Measurements from ENCODE around the gene SEC14L3.

SEC14L3 gene

DNA sequence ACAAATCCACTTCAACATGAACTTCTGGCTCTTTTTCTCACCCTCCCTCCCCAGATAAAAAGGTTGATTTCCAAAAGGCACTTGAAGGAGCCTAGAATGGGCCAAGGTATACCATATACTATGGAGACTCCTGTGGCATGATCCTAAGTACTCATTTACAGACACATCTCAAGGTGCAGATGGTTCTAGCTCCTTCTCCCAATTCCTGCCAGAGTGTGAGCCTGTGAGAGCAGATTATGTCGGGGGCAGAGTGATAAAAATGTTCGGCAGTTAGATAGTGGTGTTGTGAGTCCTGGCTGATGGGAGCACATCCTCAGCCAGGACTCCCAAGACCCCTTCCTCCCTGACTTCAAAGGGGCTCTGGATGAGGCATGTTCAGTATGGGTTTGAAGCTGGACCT is 8.2 kb upstream of the SEC14L3 start:
- POLR2A ChIA-PET = no interaction called here
- H3K4me1 ChIP-seq (ENCODE audit: control insufficient read depth, insufficient read depth, low read length) = no peaks in the 10 kb centered on the region
- no peak for TF ChIP-seq ZFP69B (tag by site-specific recombination; IDR thresholded peaks at IDR 0.05)
- TF ChIP-seq, protein P1, sequence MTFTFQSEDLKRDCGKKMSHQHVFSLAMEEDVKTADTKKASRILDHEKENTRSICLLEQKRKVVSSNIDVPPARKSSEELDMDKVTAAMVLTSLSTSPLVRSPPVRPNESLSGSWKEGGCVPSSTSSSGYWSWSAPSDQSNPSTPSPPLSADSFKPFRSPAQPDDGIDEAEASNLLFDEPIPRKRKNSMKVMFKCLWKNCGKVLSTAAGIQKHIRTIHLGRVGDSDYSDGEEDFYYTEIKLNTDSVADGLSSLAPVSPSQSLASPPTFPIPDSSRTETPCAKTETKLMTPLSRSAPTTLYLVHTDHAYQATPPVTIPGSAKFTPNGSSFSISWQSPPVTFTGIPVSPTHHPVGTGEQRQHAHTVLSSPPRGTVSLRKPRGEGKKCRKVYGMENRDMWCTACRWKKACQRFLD (tag by site-specific recombination; IDR thresholded peaks at IDR 0.05) = no peak
- TF ChIP-seq, protein P2, sequence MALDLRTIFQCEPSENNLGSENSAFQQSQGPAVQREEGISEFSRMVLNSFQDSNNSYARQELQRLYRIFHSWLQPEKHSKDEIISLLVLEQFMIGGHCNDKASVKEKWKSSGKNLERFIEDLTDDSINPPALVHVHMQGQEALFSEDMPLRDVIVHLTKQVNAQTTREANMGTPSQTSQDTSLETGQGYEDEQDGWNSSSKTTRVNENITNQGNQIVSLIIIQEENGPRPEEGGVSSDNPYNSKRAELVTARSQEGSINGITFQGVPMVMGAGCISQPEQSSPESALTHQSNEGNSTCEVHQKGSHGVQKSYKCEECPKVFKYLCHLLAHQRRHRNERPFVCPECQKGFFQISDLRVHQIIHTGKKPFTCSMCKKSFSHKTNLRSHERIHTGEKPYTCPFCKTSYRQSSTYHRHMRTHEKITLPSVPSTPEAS (tag by site-specific recombination; IDR thresholded peaks at IDR 0.05) = no peak
- TF ChIP-seq ZNF777 (tag by site-specific recombination; IDR thresholded peaks at IDR 0.05; ENCODE audit: borderline replicate concordance) = no peak
- TF ChIP-seq, protein P3, sequence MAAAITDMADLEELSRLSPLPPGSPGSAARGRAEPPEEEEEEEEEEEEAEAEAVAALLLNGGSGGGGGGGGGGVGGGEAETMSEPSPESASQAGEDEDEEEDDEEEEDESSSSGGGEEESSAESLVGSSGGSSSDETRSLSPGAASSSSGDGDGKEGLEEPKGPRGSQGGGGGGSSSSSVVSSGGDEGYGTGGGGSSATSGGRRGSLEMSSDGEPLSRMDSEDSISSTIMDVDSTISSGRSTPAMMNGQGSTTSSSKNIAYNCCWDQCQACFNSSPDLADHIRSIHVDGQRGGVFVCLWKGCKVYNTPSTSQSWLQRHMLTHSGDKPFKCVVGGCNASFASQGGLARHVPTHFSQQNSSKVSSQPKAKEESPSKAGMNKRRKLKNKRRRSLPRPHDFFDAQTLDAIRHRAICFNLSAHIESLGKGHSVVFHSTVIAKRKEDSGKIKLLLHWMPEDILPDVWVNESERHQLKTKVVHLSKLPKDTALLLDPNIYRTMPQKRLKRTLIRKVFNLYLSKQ (tag by site-specific recombination; IDR thresholded peaks at IDR 0.05; ENCODE audit: borderline replicate concordance) = no peak
- no peak for TF ChIP-seq ZBTB8A (tag by site-specific recombination; IDR thresholded peaks at IDR 0.05)
- TF ChIP-seq ZNF785 (tag by site-specific recombination; IDR thresholded peaks at IDR 0.05) = no peak
- no peak for TF ChIP-seq ZNF391 (tag by site-specific recombination; IDR thresholded peaks at IDR 0.05; ENCODE audit: borderline replicate concordance, low read depth)
- TF ChIP-seq ZNF155 (tag by site-specific recombination; IDR thresholded peaks at IDR 0.05) = no peak
- no peak for TF ChIP-seq ZNF544 (tag by site-specific recombination; IDR thresholded peaks at IDR 0.05)
- TF ChIP-seq ZSCAN16 (tag by site-specific recombination; IDR thresholded peaks at IDR 0.05) = no peak
- TF ChIP-seq ZFHX2 (tag by site-specific recombination; conservative IDR thresholded peaks at IDR 0.05) = no peak
- TF ChIP-seq, protein P4, sequence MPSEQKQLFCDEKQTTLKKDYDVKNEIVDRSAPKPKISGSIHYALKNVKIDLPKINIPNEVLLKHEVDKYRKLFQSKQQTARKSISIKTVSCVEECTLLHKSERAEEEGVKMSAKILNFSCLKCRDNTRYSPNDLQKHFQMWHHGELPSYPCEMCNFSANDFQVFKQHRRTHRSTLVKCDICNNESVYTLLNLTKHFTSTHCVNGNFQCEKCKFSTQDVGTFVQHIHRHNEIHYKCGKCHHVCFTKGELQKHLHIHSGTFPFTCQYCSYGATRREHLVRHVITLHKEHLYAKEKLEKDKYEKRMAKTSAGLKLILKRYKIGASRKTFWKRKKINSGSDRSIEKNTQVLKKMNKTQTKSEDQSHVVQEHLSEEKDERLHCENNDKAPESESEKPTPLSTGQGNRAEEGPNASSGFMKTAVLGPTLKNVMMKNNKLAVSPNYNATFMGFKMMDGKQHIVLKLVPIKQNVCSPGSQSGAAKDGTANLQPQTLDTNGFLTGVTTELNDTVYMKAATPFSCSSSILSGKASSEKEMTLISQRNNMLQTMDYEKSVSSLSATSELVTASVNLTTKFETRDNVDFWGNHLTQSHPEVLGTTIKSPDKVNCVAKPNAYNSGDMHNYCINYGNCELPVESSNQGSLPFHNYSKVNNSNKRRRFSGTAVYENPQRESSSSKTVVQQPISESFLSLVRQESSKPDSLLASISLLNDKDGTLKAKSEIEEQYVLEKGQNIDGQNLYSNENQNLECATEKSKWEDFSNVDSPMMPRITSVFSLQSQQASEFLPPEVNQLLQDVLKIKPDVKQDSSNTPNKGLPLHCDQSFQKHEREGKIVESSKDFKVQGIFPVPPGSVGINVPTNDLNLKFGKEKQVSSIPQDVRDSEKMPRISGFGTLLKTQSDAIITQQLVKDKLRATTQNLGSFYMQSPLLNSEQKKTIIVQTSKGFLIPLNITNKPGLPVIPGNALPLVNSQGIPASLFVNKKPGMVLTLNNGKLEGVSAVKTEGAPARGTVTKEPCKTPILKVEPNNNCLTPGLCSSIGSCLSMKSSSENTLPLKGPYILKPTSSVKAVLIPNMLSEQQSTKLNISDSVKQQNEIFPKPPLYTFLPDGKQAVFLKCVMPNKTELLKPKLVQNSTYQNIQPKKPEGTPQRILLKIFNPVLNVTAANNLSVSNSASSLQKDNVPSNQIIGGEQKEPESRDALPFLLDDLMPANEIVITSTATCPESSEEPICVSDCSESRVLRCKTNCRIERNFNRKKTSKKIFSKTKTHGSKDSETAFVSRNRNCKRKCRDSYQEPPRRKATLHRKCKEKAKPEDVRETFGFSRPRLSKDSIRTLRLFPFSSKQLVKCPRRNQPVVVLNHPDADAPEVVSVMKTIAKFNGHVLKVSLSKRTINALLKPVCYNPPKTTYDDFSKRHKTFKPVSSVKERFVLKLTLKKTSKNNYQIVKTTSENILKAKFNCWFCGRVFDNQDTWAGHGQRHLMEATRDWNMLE (tag by site-specific recombination; conservative IDR thresholded peaks at IDR 0.05; ENCODE audit: low read depth) = no peak
- no peak for TF ChIP-seq KLF16 (tag by site-specific recombination; IDR thresholded peaks at IDR 0.05)
- TF ChIP-seq ZNF292 (tag by site-specific recombination; IDR thresholded peaks at IDR 0.05; ENCODE audit: borderline replicate concordance, low read depth) = no peak
- CTCF ChIA-PET = interaction anchor here (0.7 to 1.1 kb wide), 2 partner anchors 9 to 54 kb away, joined by 3 read pairs; partner anchors contain the start of gene MTFP1
- H3K36me3 ChIP-seq (ENCODE audit: control insufficient read depth in 2 of 2, insufficient read depth in 1 of 2, low read length in 2 of 2) = no peaks in the 10 kb centered on the region
- no peak overlapping the region for H3K27ac ChIP-seq (ENCODE audit: extremely low read depth, low read depth, low read length)
- H3K4me3 ChIP-seq (ENCODE audit: low read depth, low read length) = no peak overlapping the region
- no peaks in the 10 kb centered on the region for H3K9me3 ChIP-seq (ENCODE audit: control insufficient read depth, insufficient read depth, low read depth, low read length)

DNA sequence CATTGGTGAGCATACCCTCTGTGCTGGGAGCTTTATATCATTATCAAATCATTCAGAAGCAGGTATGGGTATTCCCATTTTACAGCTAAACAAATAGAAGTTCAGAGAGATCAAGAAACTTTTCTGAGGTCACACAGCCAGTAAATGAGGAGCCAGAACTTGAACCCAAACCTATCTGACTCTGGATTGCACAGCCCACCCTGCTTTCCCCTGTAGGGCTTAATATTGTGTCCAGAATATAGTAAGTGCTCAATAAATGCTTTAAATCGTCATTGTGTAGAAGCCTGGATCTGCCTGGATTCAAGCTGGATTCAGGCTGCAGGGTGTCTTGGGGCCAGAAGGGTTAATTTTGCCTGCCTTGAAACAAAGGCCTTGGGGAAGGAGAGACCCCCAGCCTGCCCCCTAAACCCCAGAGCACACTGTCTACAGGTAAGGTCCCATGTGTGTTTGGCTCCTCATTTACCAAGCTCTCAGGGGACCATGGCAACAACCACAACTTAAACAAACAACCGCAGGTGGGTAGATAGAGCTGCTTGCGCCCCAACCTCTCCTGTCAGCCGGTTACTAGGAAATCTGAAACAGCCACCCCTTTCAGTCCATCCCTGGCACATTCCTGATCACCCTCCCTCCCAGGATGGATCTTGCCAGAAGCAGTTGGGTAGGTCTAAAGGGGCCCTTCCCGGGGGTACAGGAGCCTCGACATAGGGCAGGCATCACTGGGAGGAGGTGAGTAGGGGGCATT is 3.0 kb upstream of the SEC14L3 start:
- Histone ChIP-seq H3K4me1 (ENCODE audit: control insufficient read depth, insufficient read depth, low read length) (no peaks in the 10 kb centered on the region), H3K27ac (ENCODE audit: extremely low read depth, low read depth, low read length) (no peak overlapping the region), H3K4me3 (ENCODE audit: low read depth, low read length) (no peak overlapping the region), H3K36me3 (ENCODE audit: control insufficient read depth in 2 of 2, insufficient read depth in 1 of 2, low read length in 2 of 2) (no peaks in the 10 kb centered on the region), H3K9me3 (ENCODE audit: control insufficient read depth, insufficient read depth, low read depth, low read length) (no peaks in the 10 kb centered on the region)
- POLR2A ChIA-PET = no interaction called here
- TF ChIP-seq, protein P5, sequence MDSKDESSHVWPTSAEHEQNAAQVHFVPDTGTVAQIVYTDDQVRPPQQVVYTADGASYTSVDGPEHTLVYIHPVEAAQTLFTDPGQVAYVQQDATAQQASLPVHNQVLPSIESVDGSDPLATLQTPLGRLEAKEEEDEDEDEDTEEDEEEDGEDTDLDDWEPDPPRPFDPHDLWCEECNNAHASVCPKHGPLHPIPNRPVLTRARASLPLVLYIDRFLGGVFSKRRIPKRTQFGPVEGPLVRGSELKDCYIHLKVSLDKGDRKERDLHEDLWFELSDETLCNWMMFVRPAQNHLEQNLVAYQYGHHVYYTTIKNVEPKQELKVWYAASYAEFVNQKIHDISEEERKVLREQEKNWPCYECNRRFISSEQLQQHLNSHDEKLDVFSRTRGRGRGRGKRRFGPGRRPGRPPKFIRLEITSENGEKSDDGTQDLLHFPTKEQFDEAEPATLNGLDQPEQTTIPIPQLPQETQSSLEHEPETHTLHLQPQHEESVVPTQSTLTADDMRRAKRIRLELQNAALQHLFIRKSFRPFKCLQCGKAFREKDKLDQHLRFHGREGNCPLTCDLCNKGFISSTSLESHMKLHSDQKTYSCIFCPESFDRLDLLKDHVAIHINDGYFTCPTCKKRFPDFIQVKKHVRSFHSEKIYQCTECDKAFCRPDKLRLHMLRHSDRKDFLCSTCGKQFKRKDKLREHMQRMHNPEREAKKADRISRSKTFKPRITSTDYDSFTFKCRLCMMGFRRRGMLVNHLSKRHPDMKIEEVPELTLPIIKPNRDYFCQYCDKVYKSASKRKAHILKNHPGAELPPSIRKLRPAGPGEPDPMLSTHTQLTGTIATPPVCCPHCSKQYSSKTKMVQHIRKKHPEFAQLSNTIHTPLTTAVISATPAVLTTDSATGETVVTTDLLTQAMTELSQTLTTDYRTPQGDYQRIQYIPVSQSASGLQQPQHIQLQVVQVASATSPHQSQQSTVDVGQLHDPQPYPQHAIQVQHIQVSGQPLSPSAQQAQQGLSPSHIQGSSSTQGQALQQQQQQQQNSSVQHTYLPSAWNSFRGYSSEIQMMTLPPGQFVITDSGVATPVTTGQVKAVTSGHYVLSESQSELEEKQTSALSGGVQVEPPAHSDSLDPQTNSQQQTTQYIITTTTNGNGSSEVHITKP (tag by site-specific recombination; IDR thresholded peaks at IDR 0.05) = peak; percentile 76
- TF ChIP-seq ZNF843 (tag by site-specific recombination; IDR thresholded peaks at IDR 0.05) = no peak
- peak; percentile 93 for TF ChIP-seq ZNF664 (tag by site-specific recombination; IDR thresholded peaks at IDR 0.05)
- TF ChIP-seq PRDM1 (tag by site-specific recombination; IDR thresholded peaks at IDR 0.05) = no peak
- TF ChIP-seq ZNF501 (tag by site-specific recombination; IDR thresholded peaks at IDR 0.05) = no peak
- CTCF ChIA-PET = interaction anchor here (1.9 to 2.0 kb wide), 3 partner anchors 10 to 30 kb away, joined by 5 to 7 read pairs (median 6); no protein-coding TSS in a partner anchor
